H9 (cell line): ENCODE measurements around the gene TFDP1. TPM values are rescaled to one million over a fixed set of nuclear protein-coding genes. Genes with fewer than 3 reads are reported as not detected.

Source experiments
- DNase-seq: peaks from one replicate; pipeline ENCODE4 v3.0.0-alpha.2; 2017
- H2AFZ ChIP-seq: one replicate; pipeline ENCODE4 v1.6.1; 2013; ENCODE audit warnings: mild to moderate bottlenecking, low read length, control low read depth, moderate library complexity
- H2AK5ac ChIP-seq: 2 replicates; pipeline ENCODE4 v1.6.1; 2013; ENCODE audit warnings: low read length, control low read depth, mixed read lengths; ENCODE audit not compliant: insufficient read length
- H2BK120ac ChIP-seq: one replicate; pipeline ENCODE4 v1.6.1; 2013; ENCODE audit warnings: low read depth, mild to moderate bottlenecking, low read length, control low read depth, inconsistent platforms; ENCODE audit not compliant: poor library complexity, severe bottlenecking
- H2BK12ac ChIP-seq: 2 replicates; pipeline ENCODE4 v1.6.1; 2013; ENCODE audit warnings: low read length, control low read depth, mixed read lengths, low read depth; ENCODE audit not compliant: insufficient read length
- H2BK15ac ChIP-seq: 2 replicates; pipeline ENCODE4 v1.6.1; 2013; ENCODE audit warnings: low read depth, low read length, control low read depth
- H2BK20ac ChIP-seq: one replicate; pipeline ENCODE4 v1.6.1; 2013; ENCODE audit warnings: low read depth, mild to moderate bottlenecking, low read length, control low read depth, inconsistent platforms; ENCODE audit not compliant: poor library complexity, severe bottlenecking
- H2BK5ac ChIP-seq: 2 replicates; pipeline ENCODE4 v1.6.1; 2013; ENCODE audit warnings: low read length, control low read depth, mixed read lengths; ENCODE audit not compliant: insufficient read length
- H3K14ac ChIP-seq: 2 replicates; pipeline ENCODE4 v1.6.1; 2013; ENCODE audit warnings: low read length, control low read depth; ENCODE audit not compliant: insufficient read depth
- H3K18ac ChIP-seq: 2 replicates; pipeline ENCODE4 v1.6.1; 2013; ENCODE audit warnings: low read depth, mild to moderate bottlenecking, mixed read lengths, low read length, control low read depth; ENCODE audit not compliant: insufficient read length
- H3K23ac ChIP-seq: 2 replicates; pipeline ENCODE4 v1.6.1; 2013; ENCODE audit warnings: low read length, control low read depth, mixed read lengths, low read depth; ENCODE audit not compliant: insufficient read length
- H3K23me2 ChIP-seq: 2 replicates; pipeline ENCODE4 v1.6.1; 2013; ENCODE audit warnings: low read depth, mild to moderate bottlenecking, mixed read lengths, low read length, control low read depth; ENCODE audit not compliant: insufficient read length, poor library complexity, severe bottlenecking
- H3K27ac ChIP-seq: 2 replicates; pipeline ENCODE4 v1.5.1; 2013; ENCODE audit warnings: low read length, control low read depth, mixed read lengths, low read depth; ENCODE audit not compliant: insufficient read length
- H3K27me3 ChIP-seq: 2 replicates; pipeline ENCODE4 v1.6.1; 2013; ENCODE audit warnings: low read length, control low read depth, inconsistent platforms; ENCODE audit not compliant: insufficient read depth
- H3K4ac ChIP-seq: 2 replicates; pipeline ENCODE4 v1.6.1; 2013; ENCODE audit warnings: low read depth, mild to moderate bottlenecking, control low read depth, inconsistent platforms, low read length, moderate library complexity
- H3K4me1 ChIP-seq: 2 replicates; pipeline ENCODE4 v1.6.1; 2013; ENCODE audit warnings: low read length, control low read depth, inconsistent platforms; ENCODE audit not compliant: insufficient read depth
- H3K4me2 ChIP-seq: 2 replicates; pipeline ENCODE4 v1.6.1; 2013; ENCODE audit warnings: low read length, control low read depth, mixed read lengths; ENCODE audit not compliant: insufficient read length, insufficient read depth
- H3K56ac ChIP-seq: 2 replicates; pipeline ENCODE4 v1.6.1; 2013; ENCODE audit warnings: low read depth, mild to moderate bottlenecking, mixed read lengths, low read length, control low read depth; ENCODE audit not compliant: insufficient read length
- H3K79me1 ChIP-seq: 2 replicates; pipeline ENCODE4 v1.6.1; 2013; ENCODE audit warnings: low read depth, mild to moderate bottlenecking, moderate library complexity, low read length, control low read depth, inconsistent platforms; ENCODE audit not compliant: insufficient read depth, poor library complexity, severe bottlenecking
- H3K79me2 ChIP-seq: 2 replicates; pipeline ENCODE4 v1.6.1; 2013; ENCODE audit warnings: low read length, control low read depth, inconsistent platforms; ENCODE audit not compliant: insufficient read depth
- H3K9ac ChIP-seq: 2 replicates; pipeline ENCODE4 v1.6.1; 2013; ENCODE audit warnings: low read length, control low read depth, mixed read lengths; ENCODE audit not compliant: insufficient read length; ENCODE audit errors: extremely low read depth
- H3K9me3 ChIP-seq: one replicate; pipeline ENCODE4 v1.6.1; 2013; ENCODE audit warnings: low read depth, low read length, inconsistent platforms; ENCODE audit not compliant: control insufficient read depth
- H3T11ph ChIP-seq: one replicate; pipeline ENCODE4 v1.6.1; 2013; ENCODE audit warnings: mild to moderate bottlenecking, low read length, control low read depth, inconsistent platforms
- H4K20me1 ChIP-seq: one replicate; pipeline ENCODE4 v1.6.1; 2013; ENCODE audit not compliant: control insufficient read depth, insufficient read length, insufficient read depth
- H4K5ac ChIP-seq: 2 replicates; pipeline ENCODE4 v1.6.1; 2013; ENCODE audit warnings: low read depth, mild to moderate bottlenecking, mixed read lengths, low read length, control low read depth; ENCODE audit not compliant: insufficient read length
- H4K8ac ChIP-seq: replicated peaks from 2 replicates; pipeline ENCODE4 v1.6.1; 2013; ENCODE audit warnings: low read length, control low read depth, mixed read lengths, low read depth; ENCODE audit not compliant: insufficient read length
- H4K91ac ChIP-seq: 2 replicates; pipeline ENCODE4 v1.6.1; 2013; ENCODE audit warnings: low read depth, mild to moderate bottlenecking, moderate library complexity, mixed read lengths, low read length, control low read depth; ENCODE audit not compliant: insufficient read length
- H3K27ac Mint-ChIP-seq, 3 experiments: 2 replicates in 2 of 3; 3 replicates in 1 of 3; pipeline ENCODE4 v1.8.0; 2020 to 2021; ENCODE audit warnings: mixed read lengths in 3 of 3, mild to moderate bottlenecking in 1 of 3, moderate library complexity in 1 of 3
- H3K27me3 Mint-ChIP-seq: 2 replicates; pipeline ENCODE4 v1.8.0; 2021; ENCODE audit warnings: low read depth, mild to moderate bottlenecking, moderate library complexity, mixed read lengths
- H3K36me3 Mint-ChIP-seq, 3 experiments: 2 replicates in 2 of 3; 3 replicates in 1 of 3; pipeline ENCODE4 v1.8.0; 2020 to 2021; ENCODE audit warnings: low read depth in 3 of 3, mixed read lengths in 3 of 3; ENCODE audit not compliant: insufficient read depth in 1 of 3
- H3K4me1 Mint-ChIP-seq, 2 experiments: 2 replicates each; pipeline ENCODE4 v1.8.0; 2020; ENCODE audit warnings: mixed read lengths in 2 of 2
- H3K4me3 Mint-ChIP-seq, 2 experiments: 2 replicates in 1 of 2; 3 replicates in 1 of 2; pipeline ENCODE4 v1.8.0; 2020 to 2021; ENCODE audit warnings: mild to moderate bottlenecking in 2 of 2, mixed read lengths in 2 of 2, moderate library complexity in 1 of 2
- H3K9me3 Mint-ChIP-seq, 2 experiments: 2 replicates in 1 of 2; 3 replicates in 1 of 2; pipeline ENCODE4 v1.8.0; 2020; ENCODE audit warnings: mild to moderate bottlenecking in 2 of 2, mixed read lengths in 2 of 2, moderate library complexity in 1 of 2
- CTCF ChIP-seq: fragments of 200-600 bp; sonication (generic); conservative IDR thresholded peaks from 3 replicates; pipeline ENCODE4 v1.8.0; 2021; ENCODE audit warnings: antibody characterized with exemption, mild to moderate bottlenecking
- WGBS: extraction: QIAGEN DNeasy Blood & Tissue Kit; methylation state at CpG from one replicate; pipeline ENCODE4 v1.1.7; 2013; ENCODE audit warnings: missing lambda C conversion rate, low lambda C conversion rate, mixed read lengths; ENCODE audit not compliant: insufficient read length; ENCODE audit errors: extremely low coverage; 5-methylcytosine and 5-hydroxymethylcytosine counted together
- total RNA-seq: library from RNA; stranded (reverse); gene quantifications from 2 replicates; pipeline ENCODE4 v1.2.1, GENCODE V29; 2021

TFDP1 gene
- total RNA-seq, 1 experiment from 2014 or later: 111 TPM

- DNase-seq: no peak
- Histone ChIP-seq H2AFZ (no peak overlapping the region), H3K14ac (no peak overlapping the region), H2BK15ac (no peak overlapping the region), H2BK12ac (no peak overlapping the region), H3K4ac (no peak overlapping the region), H3K56ac (no peak overlapping the region), H4K20me1 (no peaks in the 10 kb centered on the region), H3T11ph (no peak overlapping the region), H4K8ac (no peak overlapping the region), H3K4me1 (no peaks in the 10 kb centered on the region), H3K27ac (no peak overlapping the region), H4K91ac (no peak overlapping the region), H3K79me2 (peaks cover 15% of the 10 kb centered on the region; the same call in 1 of the 2 replicates), H3K9me3 (no peaks in the 10 kb centered on the region), H3K79me1 (no peaks in the 10 kb centered on the region), H2BK20ac (no peak overlapping the region), H2BK5ac (no peak overlapping the region), H3K23me2 (no peaks in the 10 kb centered on the region), H3K9ac (no peak overlapping the region), H4K5ac (no peak overlapping the region), H3K4me2 (no peak overlapping the region), H3K23ac (no peak overlapping the region), H2BK120ac (no peak overlapping the region), H3K18ac (no peak overlapping the region), H2AK5ac (no peak overlapping the region), H3K27me3 (no peaks in the 10 kb centered on the region)
- no peak for TF ChIP-seq CTCF
- Mint-ChIP-seq H3K9me3 (no peaks in the 10 kb centered on the region; a peak in 1 of 5 replicates), H3K27me3 (peaks cover 1% of the 10 kb centered on the region; the same call in 1 of the 2 replicates), H3K36me3 (peaks cover 22 to 41% (median 41%) of the 10 kb centered on the region in 3 experiments), H3K4me3 (no peak overlapping the region), H3K4me1 (peaks cover 16 to 21% of the 10 kb centered on the region in 2 experiments), H3K27ac (peak overlapping the region; percentile 81 to 87 (median 85); a peak in 5 of 7 replicates)
- no CpG with 5 or more reads among the region's 34 CpGs for WGBS
Observed at GRCh38 chr13:113605866-113606438, 21.4 kb downstream of the TFDP1 start.
